HUES48 (cell line): ENCODE data around the gene PNMA6F.

Source experiments
- H3K27ac ChIP-seq: one replicate; pipeline ENCODE4 v1.7.0; 2013; ENCODE audit warnings: low read depth, low read length, inconsistent platforms
- H3K27me3 ChIP-seq: 2 replicates; pipeline ENCODE4 v1.6.1; 2013; ENCODE audit warnings: mild to moderate bottlenecking, low read length; ENCODE audit not compliant: control insufficient read depth, insufficient read depth
- H3K36me3 ChIP-seq: 2 replicates; pipeline ENCODE4 v1.6.1; 2013; ENCODE audit warnings: low read length; ENCODE audit not compliant: control insufficient read depth, insufficient read depth
- H3K4me1 ChIP-seq: 2 replicates; pipeline ENCODE4 v1.6.1; 2013; ENCODE audit warnings: mild to moderate bottlenecking, low read length; ENCODE audit not compliant: control insufficient read depth, insufficient read depth
- H3K4me3 ChIP-seq: 2 replicates; pipeline ENCODE4 v1.5.1; 2013; ENCODE audit warnings: mild to moderate bottlenecking, low read depth, low read length
- H3K9ac ChIP-seq: 2 replicates; pipeline ENCODE4 v1.6.1; 2013; ENCODE audit warnings: mild to moderate bottlenecking, low read depth, low read length, moderate library complexity
- H3K9me3 ChIP-seq: 2 replicates; pipeline ENCODE4 v1.6.1; 2013; ENCODE audit warnings: low read length; ENCODE audit not compliant: control insufficient read depth, insufficient read depth

The PNMA6F gene

DNA sequence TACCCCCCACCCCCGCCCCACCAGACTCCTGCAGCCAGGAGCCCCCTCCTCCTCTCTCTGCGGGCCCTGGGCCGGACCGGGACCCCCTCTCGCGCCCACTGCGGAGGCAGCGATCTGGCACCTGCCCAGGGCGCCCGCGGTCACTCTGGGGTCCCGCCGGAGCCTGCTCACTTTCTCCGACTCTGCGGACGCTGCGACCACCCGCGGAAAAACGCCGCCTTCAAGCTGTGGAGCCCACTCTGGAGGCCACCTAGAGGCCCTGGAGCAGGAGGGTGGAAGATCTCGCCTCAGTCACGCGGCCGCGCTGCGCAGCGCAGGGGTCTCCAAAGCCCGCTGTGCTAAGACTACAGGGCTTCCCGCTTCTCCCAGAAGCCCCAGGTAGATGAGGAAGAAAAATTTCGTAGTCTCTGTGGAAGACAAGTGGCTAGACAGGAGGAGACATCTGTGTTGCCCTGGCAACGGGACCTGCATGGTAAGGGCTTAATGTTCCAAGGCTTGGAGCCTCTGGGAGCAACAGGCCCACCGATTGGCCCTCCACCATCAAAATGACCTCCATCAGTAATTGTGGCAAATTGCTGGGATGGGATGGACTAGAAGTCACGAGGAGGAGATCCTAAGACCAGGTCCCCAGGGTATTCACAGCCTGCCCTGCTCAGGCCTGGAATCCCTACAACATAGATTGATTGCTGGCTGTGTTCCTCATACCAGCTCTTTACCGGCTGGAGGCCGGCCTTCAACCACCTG, at the start of gene PNMA6F:
Gene PNMA6F (minus strand): TSS at position 387 of the 744 bp plus-strand sequence. CDS start 1,093 bp downstream, outside the sequence.
- peaks cover 19% of the 10 kb centered on the region for H3K9me3 ChIP-seq
- no peak within 1 kb of the TSS for H3K9ac ChIP-seq
- no peaks in the 10 kb centered on the region for H3K36me3 ChIP-seq
- H3K27me3 ChIP-seq, result peaks cover 16% of the 10 kb centered on the region
- peak within 1 kb of the TSS; percentile 53 for H3K4me3 ChIP-seq
- H3K27ac ChIP-seq, result no peak within 1 kb of the TSS
- H3K4me1 ChIP-seq, result no peaks in the 10 kb centered on the region

GRCh38 chrX:153371256-153371655, 49.7 kb upstream of the PNMA6F start:
- H3K27ac ChIP-seq, result no peak overlapping the region

GRCh38 chrX:153370293-153371055, 48.9 kb upstream of the PNMA6F start:
- no peak overlapping the region for H3K9ac ChIP-seq
- H3K4me1 ChIP-seq, result no peaks in the 10 kb centered on the region
- H3K27me3 ChIP-seq, result no peaks in the 10 kb centered on the region
- peaks cover 57% of the 10 kb centered on the region for H3K9me3 ChIP-seq
- H3K36me3 ChIP-seq, result no peaks in the 10 kb centered on the region
- no peak overlapping the region for H3K4me3 ChIP-seq
- H3K27ac ChIP-seq, result no peak overlapping the region

More at GRCh38 chrX:153371256-153371655, 49.7 kb upstream of the PNMA6F start:
- H3K36me3 ChIP-seq, result no peaks in the 10 kb centered on the region
- no peak overlapping the region for H3K9ac ChIP-seq
- no peaks in the 10 kb centered on the region for H3K27me3 ChIP-seq
- peaks cover 62% of the 10 kb centered on the region for H3K9me3 ChIP-seq
- H3K4me3 ChIP-seq, result no peak overlapping the region
- no peaks in the 10 kb centered on the region for H3K4me1 ChIP-seq

DNA sequence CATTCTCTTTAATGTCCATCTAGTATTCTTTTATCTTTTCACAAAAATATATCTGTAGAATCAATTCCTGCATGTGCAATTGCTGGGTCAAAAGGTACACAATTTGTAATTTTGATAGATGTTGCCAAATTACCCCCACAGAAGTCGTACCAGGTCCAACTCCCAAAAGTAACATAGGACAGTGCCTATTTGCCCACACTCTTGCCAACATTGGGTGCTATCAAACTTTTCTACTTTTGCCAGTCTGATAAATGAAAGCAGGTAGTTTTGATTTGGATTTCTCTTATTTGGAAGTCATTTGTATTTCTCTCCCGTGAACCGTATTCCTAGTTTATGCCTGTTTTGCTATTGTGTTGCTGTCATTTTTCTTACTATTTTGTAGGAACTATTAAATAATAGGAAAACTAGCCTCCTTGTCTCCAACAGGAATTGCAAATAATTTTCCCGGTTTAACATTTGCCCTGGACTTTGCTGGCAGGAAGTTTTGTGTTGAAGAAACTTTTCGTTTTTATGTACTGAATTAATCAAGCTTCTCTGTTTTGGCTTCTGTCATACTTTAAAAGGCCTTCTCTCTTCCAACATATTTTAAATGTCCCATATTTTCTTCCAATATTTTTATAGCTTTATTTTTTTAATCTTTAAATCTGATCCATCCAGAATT, 45.4 kb upstream of the PNMA6F start:
- Histone ChIP-seq H3K27me3 (no peaks in the 10 kb centered on the region), H3K4me3 (no peak overlapping the region), H3K4me1 (no peaks in the 10 kb centered on the region), H3K9me3 (peaks cover 49% of the 10 kb centered on the region), H3K9ac (no peak overlapping the region), H3K36me3 (no peaks in the 10 kb centered on the region), H3K27ac (no peak overlapping the region)

DNA sequence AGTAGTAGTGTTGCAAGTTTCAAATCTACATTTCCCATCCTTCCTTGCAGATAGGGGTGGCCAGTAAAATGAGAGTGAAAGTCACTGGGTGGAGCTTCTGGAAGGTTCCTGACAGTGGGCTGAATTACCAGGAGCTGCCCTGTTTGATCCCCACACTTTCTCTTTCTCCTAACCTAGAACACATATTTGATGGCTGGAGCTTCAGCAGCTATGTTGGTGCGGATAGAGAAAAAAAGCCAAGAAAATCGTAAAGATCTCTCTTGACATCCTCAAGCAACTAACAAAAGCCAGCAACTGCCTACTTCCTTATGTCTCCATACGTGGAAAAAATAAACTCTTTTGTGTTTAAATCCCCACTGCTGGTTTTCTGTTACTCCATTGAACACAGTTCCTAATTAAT, 44.6 kb upstream of the PNMA6F start:
- H3K4me1 ChIP-seq, result no peaks in the 10 kb centered on the region
- no peak overlapping the region for H3K9ac ChIP-seq
- H3K27ac ChIP-seq, result no peak overlapping the region
- H3K27me3 ChIP-seq, result no peaks in the 10 kb centered on the region
- H3K9me3 ChIP-seq, result peaks cover 49% of the 10 kb centered on the region
- H3K36me3 ChIP-seq, result no peaks in the 10 kb centered on the region
- no peak overlapping the region for H3K4me3 ChIP-seq

DNA sequence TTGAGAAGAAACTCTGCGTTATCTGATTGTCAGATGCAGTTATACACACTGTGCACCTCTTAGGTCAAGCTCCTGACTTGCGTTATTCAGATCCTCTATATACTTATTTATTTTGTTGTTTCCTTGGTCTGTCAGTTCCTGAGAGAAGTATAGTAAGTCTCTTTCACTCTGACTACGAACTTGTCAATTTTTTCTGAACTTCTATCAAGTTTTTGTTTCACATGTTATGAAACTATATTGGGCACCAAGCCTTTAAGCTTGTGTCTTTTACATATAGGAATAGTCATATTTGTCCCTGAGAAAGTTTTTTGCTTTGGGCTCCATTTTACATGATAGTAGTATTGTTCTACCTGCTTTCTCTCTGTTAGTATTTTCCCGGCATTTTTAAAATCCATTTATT, 44.1 kb upstream of the PNMA6F start:
- Histone ChIP-seq H3K36me3 (no peaks in the 10 kb centered on the region), H3K4me3 (no peak overlapping the region), H3K27ac (no peak overlapping the region), H3K9me3 (peaks cover 49% of the 10 kb centered on the region), H3K9ac (no peak overlapping the region), H3K27me3 (no peaks in the 10 kb centered on the region), H3K4me1 (no peaks in the 10 kb centered on the region)

DNA sequence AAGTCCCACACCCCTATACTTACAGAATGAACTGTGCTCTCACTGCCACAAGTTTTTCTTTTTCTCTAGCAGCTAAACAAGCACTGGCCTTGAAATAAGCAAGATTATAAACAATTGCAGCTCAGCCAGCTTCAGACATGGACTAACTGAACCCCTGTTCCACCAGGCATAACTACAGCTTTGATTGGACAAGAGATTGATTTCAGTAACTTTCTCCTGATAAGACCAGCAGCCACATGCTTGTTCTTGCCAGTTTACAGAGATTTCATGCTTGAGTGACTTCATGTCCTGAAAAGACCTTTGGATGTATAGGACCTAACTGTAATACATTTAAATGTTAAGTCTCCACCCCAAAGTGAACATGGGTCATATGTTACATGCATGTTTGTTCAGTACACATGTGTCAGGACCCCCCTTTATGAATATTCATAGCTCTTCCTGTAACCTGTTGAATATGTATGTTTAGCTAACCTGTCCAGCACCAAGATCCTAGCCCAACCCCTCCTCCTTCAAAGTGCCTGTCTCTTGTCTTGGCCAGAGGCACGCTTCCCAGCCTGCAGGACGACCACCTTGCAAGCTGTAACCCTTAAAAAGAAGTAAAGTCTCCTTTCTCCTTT, 40.3 kb upstream of the PNMA6F start:
- no peak overlapping the region for H3K4me3 ChIP-seq
- H3K27ac ChIP-seq, result no peak overlapping the region
- H3K27me3 ChIP-seq, result no peaks in the 10 kb centered on the region
- H3K4me1 ChIP-seq, result no peaks in the 10 kb centered on the region
- H3K9ac ChIP-seq, result no peak overlapping the region
- H3K9me3 ChIP-seq, result peaks cover 49% of the 10 kb centered on the region
- H3K36me3 ChIP-seq, result no peaks in the 10 kb centered on the region

DNA sequence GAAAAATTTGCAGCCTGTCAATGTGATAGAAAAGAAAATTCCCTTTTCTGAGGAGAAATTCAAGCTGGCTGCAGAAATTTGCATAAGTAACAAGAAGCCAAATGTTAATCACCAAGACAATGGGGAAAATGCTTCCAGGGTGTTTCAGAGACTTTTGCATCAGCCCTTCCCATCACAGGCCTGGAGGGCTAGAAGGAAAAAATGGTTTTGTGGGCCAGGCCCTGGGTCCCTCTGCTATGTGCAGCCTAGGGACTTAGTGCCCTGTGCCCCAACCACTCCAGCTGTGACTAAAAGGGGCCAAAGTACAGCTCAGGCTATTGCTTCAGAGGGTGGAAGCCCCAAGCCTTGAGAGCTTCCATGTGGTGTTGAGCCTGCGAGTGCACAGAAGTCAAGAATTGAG, 36.3 kb upstream of the PNMA6F start:
- Histone ChIP-seq H3K36me3 (no peaks in the 10 kb centered on the region), H3K9ac (no peak overlapping the region), H3K27me3 (no peaks in the 10 kb centered on the region), H3K4me3 (no peak overlapping the region), H3K27ac (no peak overlapping the region), H3K4me1 (no peaks in the 10 kb centered on the region), H3K9me3 (peaks cover 66% of the 10 kb centered on the region)

GRCh38 chrX:153353416-153353815, 31.8 kb upstream of the PNMA6F start:
- H3K27ac ChIP-seq, result no peak overlapping the region
- no peaks in the 10 kb centered on the region for H3K27me3 ChIP-seq
- peaks cover 56% of the 10 kb centered on the region for H3K9me3 ChIP-seq
- H3K9ac ChIP-seq, result no peak overlapping the region
- H3K4me3 ChIP-seq, result no peak overlapping the region
- peaks cover 15% of the 10 kb centered on the region for H3K36me3 ChIP-seq
- no peaks in the 10 kb centered on the region for H3K4me1 ChIP-seq

DNA sequence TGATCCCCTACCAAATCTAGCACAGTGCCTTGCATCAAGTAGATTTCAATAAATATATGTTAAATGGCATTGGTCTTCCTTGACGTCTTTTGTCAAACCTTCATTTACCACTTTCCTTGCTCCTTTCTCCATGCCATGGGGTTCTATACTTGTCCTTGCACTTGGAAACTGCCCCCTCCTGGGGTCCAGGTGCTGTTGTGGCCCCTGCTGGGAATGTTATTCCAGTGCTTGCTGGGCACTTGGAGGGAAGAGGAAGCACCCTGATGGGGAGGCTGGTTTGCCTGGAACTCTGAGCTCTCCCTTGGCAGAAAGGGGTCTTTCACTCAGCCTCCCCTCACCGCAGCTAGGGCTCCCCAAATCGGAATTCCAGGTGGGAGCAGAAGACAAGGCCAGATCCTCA, 31.3 kb upstream of the PNMA6F start:
- no peak overlapping the region for H3K27ac ChIP-seq
- peaks cover 51% of the 10 kb centered on the region for H3K9me3 ChIP-seq
- H3K9ac ChIP-seq, result no peak overlapping the region
- peaks cover 20% of the 10 kb centered on the region for H3K36me3 ChIP-seq
- H3K4me3 ChIP-seq, result no peak overlapping the region
- no peaks in the 10 kb centered on the region for H3K4me1 ChIP-seq
- no peaks in the 10 kb centered on the region for H3K27me3 ChIP-seq
